GM18498 (cell line): ENCODE results near the gene XXYLT1.

Source experiments
- ATAC-seq: cut with Tn5 transposase; IDR thresholded peaks from one replicate; pipeline ENCODE4 v1.9.1; 2021; ENCODE audit warnings: mild to moderate bottlenecking, moderate library complexity; ENCODE audit not compliant: unreplicated experiment

XXYLT1 gene

DNA sequence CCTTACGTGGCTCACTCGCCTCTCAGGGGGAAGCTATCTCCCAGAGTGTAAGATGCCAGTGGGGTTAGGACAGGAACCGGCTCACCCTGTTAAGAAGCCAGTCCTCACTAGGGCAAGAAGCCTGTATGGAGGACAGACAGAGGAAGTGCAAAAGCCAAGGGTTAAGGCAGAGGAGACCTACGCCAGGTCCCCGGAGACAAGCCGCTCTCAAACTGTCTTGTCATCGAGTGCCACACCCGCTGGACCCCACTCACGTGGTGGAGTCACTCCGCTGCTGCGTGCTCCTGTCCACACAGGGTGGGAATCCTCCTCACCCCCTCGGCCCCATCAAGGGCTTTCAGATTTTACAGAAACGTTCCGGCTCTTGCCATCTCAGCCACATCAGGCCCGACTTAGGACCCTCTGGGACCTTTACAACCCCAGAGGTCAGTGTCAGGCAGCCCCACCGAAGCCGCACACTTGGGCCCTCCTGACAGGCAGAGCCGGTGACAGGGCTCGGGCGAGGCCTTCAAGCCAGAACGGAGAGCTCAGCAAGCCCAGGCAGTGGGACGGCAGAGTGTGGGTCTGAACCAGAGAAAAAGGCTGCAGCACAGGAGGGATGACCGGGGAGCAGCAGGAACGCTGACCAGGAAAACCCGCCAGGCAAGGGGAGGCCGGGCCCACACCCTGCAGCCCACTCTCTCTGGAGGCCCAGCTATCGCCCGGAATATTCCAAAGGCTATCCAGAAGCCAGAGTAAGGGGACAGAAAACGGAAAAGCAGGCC is 61.7 kb downstream of the XXYLT1 start:
- no peak for ATAC-seq

- no peak for ATAC-seq
Measured at GRCh38 chr3:195208631-195209030, 62.3 kb downstream of the XXYLT1 start.

DNA sequence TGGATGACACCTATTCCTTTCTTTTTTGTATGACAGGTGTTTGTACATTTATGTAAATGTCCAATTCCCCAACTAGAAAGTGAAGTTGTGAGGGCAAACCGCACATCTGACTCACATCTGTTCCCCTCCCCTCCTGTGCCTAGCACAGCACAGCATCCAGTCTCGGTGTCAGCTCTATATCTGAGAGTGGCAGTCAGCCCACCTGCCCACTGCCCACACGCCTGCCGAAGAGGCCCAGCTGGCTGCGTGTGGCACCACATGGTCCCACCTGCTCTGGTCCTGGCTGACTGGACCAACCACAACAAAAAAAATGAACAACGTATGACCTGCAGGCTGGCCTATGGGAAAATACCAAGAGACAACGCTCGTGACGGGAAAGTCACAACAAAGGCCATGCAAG is 62.8 kb downstream of the XXYLT1 start:
- peak; percentile 86 for ATAC-seq

DNA sequence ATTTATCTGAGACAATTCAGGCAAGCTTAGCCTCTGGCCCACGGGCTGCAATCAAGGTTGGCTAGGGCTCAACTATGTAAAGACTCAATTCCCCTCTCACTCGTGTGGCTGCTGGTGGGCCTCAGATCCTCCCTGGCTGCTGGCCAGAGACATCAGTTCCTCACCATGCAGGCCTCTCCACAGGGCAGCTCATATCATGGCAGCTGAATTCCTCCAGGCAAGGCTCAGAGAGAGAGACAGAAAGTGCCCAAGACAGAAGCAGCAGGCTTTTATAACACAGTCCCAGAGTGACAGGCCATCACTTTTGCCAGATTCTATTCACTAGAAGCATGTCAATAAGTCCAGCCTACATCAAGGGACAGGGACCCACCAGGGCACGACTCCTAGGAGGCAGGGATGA is 63.2 kb downstream of the XXYLT1 start:
- peak; percentile 18 for ATAC-seq

DNA sequence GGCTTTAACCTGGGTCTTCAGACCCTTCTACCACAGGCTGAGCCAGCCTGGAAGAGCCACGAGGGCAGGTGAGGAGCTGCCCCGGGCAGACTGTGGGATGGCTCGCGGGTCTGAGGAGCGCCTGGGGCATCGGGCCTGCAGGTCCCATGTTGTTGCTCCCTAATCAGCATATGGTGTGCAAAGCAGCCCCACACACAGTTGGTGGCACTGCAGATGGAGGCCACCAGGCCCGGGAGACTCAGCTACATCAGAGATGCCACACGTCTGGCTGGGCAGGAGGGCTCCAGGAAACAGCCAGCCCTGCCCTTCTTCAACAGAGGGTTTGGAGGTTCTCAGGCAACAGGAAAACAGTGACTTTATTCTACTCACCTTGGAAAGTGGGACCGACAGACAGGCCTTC is 63.9 kb downstream of the XXYLT1 start:
- ATAC-seq, result no peak

DNA sequence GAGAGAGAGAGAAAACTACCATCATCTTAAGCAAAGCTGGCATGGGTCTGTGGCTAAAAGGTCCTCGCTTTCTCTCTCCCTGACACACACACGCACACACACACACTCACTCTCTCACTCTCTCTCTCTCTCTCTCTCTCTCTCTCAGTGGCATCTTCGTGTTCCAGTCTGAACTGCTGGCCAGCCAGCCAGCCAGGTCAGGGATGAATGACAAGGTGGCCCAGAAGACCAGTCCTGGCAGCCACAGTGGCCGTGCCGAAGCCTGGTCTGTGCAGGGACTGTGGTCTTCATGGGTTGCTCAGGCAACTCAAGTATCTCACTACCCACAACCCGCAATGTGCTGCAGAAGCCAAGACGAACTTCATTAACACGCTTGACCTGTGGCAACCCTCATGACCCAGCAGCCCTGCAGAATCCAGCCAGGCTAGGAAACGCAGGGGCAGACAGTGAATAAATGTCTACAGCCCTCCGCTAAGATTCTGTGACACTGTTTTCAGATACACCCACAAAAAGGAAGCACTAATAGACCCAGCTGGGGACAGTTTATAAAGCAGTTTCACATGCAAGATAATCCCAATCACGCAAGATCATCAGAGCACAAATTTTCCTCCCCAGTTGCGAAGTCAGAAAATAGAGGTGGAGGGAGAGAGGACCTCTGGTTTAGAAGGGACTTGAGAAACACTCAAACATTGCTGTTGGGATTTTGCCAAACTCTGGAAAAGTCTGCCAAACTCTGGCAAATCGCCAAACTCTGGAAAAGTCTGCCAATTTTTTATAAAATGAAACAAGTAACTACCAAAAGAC is 66.4 kb downstream of the XXYLT1 start:
- ATAC-seq, result no peak

DNA sequence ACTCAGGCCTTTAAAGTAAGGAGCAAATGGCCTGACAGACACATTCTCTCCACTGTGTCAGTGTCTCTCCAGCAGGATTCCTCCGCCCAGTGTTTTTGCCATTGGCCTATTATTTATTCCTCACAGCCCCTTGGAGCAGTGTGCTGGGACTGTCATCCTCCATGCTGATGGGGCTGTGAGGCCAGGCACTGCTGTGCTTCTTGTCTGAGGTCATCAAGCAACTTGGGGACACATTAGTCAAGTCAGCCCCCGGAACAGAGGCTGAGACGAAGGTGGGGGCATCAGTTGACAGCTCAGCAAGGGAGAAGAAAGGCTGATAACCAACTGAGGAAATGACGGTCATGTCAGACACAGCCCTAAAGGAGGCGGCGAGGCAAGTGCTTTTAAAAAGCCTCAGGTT is 67.4 kb downstream of the XXYLT1 start:
- no peak for ATAC-seq

GRCh38 chr3:195201295-195201694 is 69.7 kb downstream of the XXYLT1 start:
- ATAC-seq, result no peak

GRCh38 chr3:195200010-195200822 is 70.7 kb downstream of the XXYLT1 start:
- no peak for ATAC-seq

GRCh38 chr3:195198426-195199346 is 72.3 kb downstream of the XXYLT1 start:
- no peak for ATAC-seq

DNA sequence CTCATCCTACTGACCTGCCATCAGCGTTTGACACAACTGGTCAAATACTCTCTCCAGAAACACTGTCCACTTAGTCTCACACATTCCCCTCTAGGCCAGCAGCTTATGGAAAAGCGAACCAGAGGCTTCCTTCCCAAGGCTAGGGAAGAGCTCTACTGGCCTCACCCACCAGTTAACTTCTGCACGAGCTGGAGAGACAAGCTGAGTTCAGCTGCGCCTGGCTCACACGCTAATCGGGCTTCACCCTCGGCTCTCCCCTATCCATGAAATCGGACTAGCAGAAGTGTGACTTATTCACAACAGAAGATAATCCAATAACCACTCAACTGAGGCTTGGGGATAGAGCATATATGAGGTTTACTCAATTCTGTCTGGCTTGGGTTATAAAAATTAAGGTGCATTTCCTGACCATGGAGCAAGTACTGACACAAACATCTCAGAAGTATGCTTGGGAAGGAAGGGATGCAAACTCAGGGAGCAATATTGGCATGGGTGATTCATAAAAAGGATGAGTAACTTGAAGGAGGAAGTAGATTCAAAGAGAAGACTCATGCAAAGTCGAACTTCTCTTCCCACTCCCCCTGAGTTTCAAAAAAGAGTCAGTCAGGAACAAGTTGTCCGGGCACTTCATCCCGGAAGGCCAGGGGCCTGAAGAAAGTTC is 73.1 kb downstream of the XXYLT1 start:
- no peak for ATAC-seq

DNA sequence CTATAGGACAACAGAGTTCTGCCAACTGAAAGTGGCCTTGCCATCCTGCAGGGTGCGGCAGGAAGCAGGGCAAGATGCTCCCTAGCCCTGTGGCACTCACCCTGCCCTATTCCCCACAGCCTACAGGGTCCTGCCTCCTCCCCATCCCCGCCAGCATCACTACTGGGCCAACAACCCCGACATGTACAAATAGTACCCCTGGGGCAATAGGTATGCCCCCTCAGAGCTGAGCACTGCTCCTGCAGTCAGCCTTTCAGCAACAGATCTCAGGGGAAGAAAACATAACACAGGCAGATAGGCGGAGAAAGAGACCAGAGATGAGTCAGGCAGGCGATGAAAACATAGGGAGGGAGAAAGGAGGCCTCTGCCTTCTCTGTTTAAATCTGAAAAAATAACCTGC is 74.7 kb downstream of the XXYLT1 start:
- ATAC-seq, result no peak

GRCh38 chr3:195195321-195196209 is 75.4 kb downstream of the XXYLT1 start:
- ATAC-seq, result no peak

- no peak for ATAC-seq
Measured at GRCh38 chr3:195194559-195195206, 76.3 kb downstream of the XXYLT1 start.

- no peak for ATAC-seq
Measured at GRCh38 chr3:195191580-195191979, 79.4 kb downstream of the XXYLT1 start.

GRCh38 chr3:195189821-195190220 is 81.1 kb downstream of the XXYLT1 start:
- no peak for ATAC-seq

DNA sequence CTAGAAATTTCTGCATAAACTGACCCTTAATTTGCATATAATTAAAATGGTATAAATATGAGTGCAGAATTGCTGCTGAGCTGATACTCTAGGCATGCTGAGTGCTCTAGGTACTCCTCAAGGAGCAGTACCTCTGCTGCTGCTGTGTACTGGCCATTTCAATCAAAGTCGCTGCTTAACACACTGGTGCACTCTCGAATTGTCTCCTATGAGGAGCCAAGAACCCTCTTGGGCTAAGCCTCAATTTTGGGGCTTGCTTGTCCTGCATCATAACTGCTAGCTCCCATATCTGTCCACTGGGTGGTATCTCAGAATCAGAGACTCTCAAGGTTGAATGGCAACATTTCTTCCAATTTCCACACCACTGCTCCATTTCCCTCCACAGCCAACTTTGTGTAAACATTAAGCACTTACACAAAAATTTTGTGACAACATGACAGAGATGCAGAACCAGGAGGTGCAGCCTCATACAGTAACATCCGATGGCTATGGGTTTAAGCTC is 82.5 kb downstream of the XXYLT1 start:
- no peak for ATAC-seq
